Activated CD4-positive, alpha-beta T cell treated with anti-CD3 and anti-CD28 coated beads, Interleukin-2, amount 50 U/mL, for 4 hours (primary cell): Measurements from ENCODE around the gene ZNRF1.

ENCODE experiments used
- DNase-seq, 2 experiments: peaks; one replicate each; pipeline ENCODE4 v3.0.0-alpha.2; 2020

Gene ZNRF1

GRCh38 chr16:75027520-75028300 lies 28.9 kb downstream of the ZNRF1 start:
- no peak for DNase-seq

GRCh38 chr16:75028544-75029135 lies 29.8 kb downstream of the ZNRF1 start:
- DNase-seq: no peak

- no peak for DNase-seq
Measured at GRCh38 chr16:75029854-75030253, 31.0 kb downstream of the ZNRF1 start.

GRCh38 chr16:75032655-75033054 lies 33.8 kb downstream of the ZNRF1 start:
- DNase-seq: no peak

- DNase-seq: no peak
Measured at GRCh38 chr16:75035410-75035968, 36.7 kb downstream of the ZNRF1 start.

GRCh38 chr16:75038036-75038858 lies 39.4 kb downstream of the ZNRF1 start:
- no peak for DNase-seq

GRCh38 chr16:75039941-75040340 lies 41.1 kb downstream of the ZNRF1 start:
- no peak for DNase-seq

- DNase-seq: no peak
Measured at GRCh38 chr16:75042426-75043174, 43.8 kb downstream of the ZNRF1 start.

GRCh38 chr16:75043175-75043895 lies 44.5 kb downstream of the ZNRF1 start:
- no peak for DNase-seq

GRCh38 chr16:75044800-75045361 lies 46.1 kb downstream of the ZNRF1 start:
- no peak for DNase-seq

GRCh38 chr16:75045424-75045823 lies 46.6 kb downstream of the ZNRF1 start:
- DNase-seq: no peak

- no peak for DNase-seq
Measured at GRCh38 chr16:75048054-75048453, 49.2 kb downstream of the ZNRF1 start.

GRCh38 chr16:75048530-75048929 lies 49.7 kb downstream of the ZNRF1 start:
- no peak for DNase-seq

- DNase-seq: no peak
Measured at GRCh38 chr16:75052481-75053202, 53.8 kb downstream of the ZNRF1 start.

- DNase-seq: no peak
Measured at GRCh38 chr16:75053791-75054555, 55.1 kb downstream of the ZNRF1 start.

GRCh38 chr16:75054556-75054947 lies 55.7 kb downstream of the ZNRF1 start:
- no peak for DNase-seq

- DNase-seq: no peak
Measured at GRCh38 chr16:75058806-75059205, 60.0 kb downstream of the ZNRF1 start.

GRCh38 chr16:75059411-75059810 lies 60.6 kb downstream of the ZNRF1 start:
- no peak for DNase-seq

GRCh38 chr16:75060723-75061122 lies 61.9 kb downstream of the ZNRF1 start:
- no peak for DNase-seq

GRCh38 chr16:75061669-75062068 lies 62.8 kb downstream of the ZNRF1 start:
- no peak for DNase-seq
